ENCODE measurements around the gene MRPL34.
A peak's percentile ranks its signal among the peaks of the same experiment; 100 is the strongest.

Gene MRPL34

GRCh38 chr19:17341845-17342244, 36.2 kb downstream of the MRPL34 start:
- no peak for DNase-seq

- peak; percentile 69 to 76 for DNase-seq
These were observed 40.5 kb downstream of the MRPL34 start for GRCh38 chr19:17346109-17346671.

- no peak for DNase-seq
These were observed 41.7 kb downstream of the MRPL34 start for GRCh38 chr19:17347361-17347760.

GRCh38 chr19:17347877-17348276, 42.2 kb downstream of the MRPL34 start:
- DNase-seq, result no peak

- no peak for DNase-seq
These were observed 43.0 kb downstream of the MRPL34 start for GRCh38 chr19:17348700-17349099.

GRCh38 chr19:17351815-17352435, 46.3 kb downstream of the MRPL34 start:
- DNase-seq, result no peak

GRCh38 chr19:17352608-17353280, 47.1 kb downstream of the MRPL34 start:
- DNase-seq, result no peak

GRCh38 chr19:17353386-17353785, 47.7 kb downstream of the MRPL34 start:
- DNase-seq, result no peak
